Mesodermal cell (in vitro differentiated cells): ENCODE measurements around the gene RFX4.

ENCODE experiments used
- H3K27ac ChIP-seq: 2 replicates; pipeline ENCODE4 v1.7.0; 2013; ENCODE audit warnings: mild to moderate bottlenecking, low read depth, low read length, moderate library complexity; ENCODE audit not compliant: severe bottlenecking
- H3K36me3 ChIP-seq: 2 replicates; pipeline ENCODE4 v1.7.1; 2013; ENCODE audit warnings: mild to moderate bottlenecking, low read length, moderate library complexity; ENCODE audit not compliant: control insufficient read depth, insufficient read depth
- H3K4me1 ChIP-seq: one replicate; pipeline ENCODE4 v1.7.1; 2013; ENCODE audit warnings: mild to moderate bottlenecking, low read length; ENCODE audit not compliant: insufficient read depth, control insufficient read depth, poor library complexity, severe bottlenecking
- H3K4me3 ChIP-seq: 2 replicates; pipeline ENCODE4 v1.7.0; 2013; ENCODE audit warnings: low read length, control low read depth, mild to moderate bottlenecking; ENCODE audit not compliant: insufficient read depth, poor library complexity, severe bottlenecking; ENCODE audit errors: extremely low read depth
- H3K9me3 ChIP-seq: 2 replicates; pipeline ENCODE4 v1.7.1; 2013; ENCODE audit warnings: mild to moderate bottlenecking, low read length, moderate library complexity; ENCODE audit not compliant: control insufficient read depth
- WGBS, 2 experiments: methylation state at CpG; one replicate each; pipeline ENCODE4 v1.1.5; 2013; ENCODE audit warnings: missing lambda C conversion rate in 2 of 2; ENCODE audit not compliant: insufficient coverage in 2 of 2; 5-methylcytosine and 5-hydroxymethylcytosine counted together

Gene RFX4

DNA sequence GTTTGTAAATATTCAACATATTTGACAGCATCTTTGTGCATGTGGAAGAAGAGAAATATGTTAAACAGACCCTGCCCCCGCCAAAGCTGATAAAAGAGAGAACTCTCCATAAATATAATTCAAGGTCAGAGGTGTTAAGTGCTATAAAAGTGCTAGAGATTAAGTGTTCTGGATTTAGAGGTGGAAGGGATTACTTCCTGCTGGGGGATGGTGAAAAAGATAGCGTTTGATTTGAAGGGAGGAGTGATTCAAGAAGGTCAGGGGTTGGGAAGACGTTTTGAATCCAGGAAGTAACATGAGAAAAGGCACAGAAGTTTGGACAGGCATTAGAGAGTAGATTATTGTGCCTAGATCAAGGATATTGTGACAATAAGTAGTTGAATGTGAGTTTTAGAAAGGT lies 221.9 kb downstream of the RFX4 start:
- Histone ChIP-seq H3K27ac (no peak overlapping the region), H3K9me3 (no peaks in the 10 kb centered on the region), H3K36me3 (peaks cover 20% of the 10 kb centered on the region), H3K4me3 (no peak overlapping the region), H3K4me1 (no peaks in the 10 kb centered on the region)
- WGBS, 2 experiments, result 83 to 86% methylated on average over 2 of the region's 3 CpGs
